IPS DF 6.9 (cell line): ENCODE measurements around the gene SCIN.
"Not testable (repeated sequence)": the region's sequence is repeated elsewhere in the genome, so short reads cannot be mapped to it uniquely, and the experiment has no call there.

Experiments
- DNase-seq: peaks from one replicate; pipeline ENCODE4 v3.0.0-alpha.2; 2013; ENCODE audit warnings: low read depth, low spot score
- H3K27ac ChIP-seq: one replicate; pipeline ENCODE4 v1.5.1; 2013; ENCODE audit warnings: low read length, control low read depth
- H3K27me3 ChIP-seq: 2 replicates; pipeline ENCODE4 v1.6.1; 2013; ENCODE audit warnings: mild to moderate bottlenecking, low read length; ENCODE audit not compliant: control insufficient read depth, insufficient read depth
- H3K36me3 ChIP-seq: 2 replicates; pipeline ENCODE4 v1.6.1; 2013; ENCODE audit warnings: low read length; ENCODE audit not compliant: control insufficient read depth, insufficient read depth
- H3K4me1 ChIP-seq: 2 replicates; pipeline ENCODE4 v1.6.1; 2013; ENCODE audit warnings: low read length; ENCODE audit not compliant: control insufficient read depth, insufficient read depth
- H3K4me3 ChIP-seq: 2 replicates; pipeline ENCODE4 v1.5.1; 2013; ENCODE audit warnings: mild to moderate bottlenecking, low read length
- H3K9me3 ChIP-seq: 2 replicates; pipeline ENCODE4 v1.6.1; 2013; ENCODE audit warnings: low read length, inconsistent platforms; ENCODE audit not compliant: control insufficient read depth, insufficient read depth
- WGBS: extraction: QIAGEN DNeasy Blood & Tissue Kit; methylation state at CpG from one replicate; pipeline ENCODE4 v1.1.7; 2013; ENCODE audit warnings: mixed read lengths, missing lambda C conversion rate; ENCODE audit not compliant: insufficient read length, insufficient coverage; 5-methylcytosine and 5-hydroxymethylcytosine counted together

Gene SCIN

DNA sequence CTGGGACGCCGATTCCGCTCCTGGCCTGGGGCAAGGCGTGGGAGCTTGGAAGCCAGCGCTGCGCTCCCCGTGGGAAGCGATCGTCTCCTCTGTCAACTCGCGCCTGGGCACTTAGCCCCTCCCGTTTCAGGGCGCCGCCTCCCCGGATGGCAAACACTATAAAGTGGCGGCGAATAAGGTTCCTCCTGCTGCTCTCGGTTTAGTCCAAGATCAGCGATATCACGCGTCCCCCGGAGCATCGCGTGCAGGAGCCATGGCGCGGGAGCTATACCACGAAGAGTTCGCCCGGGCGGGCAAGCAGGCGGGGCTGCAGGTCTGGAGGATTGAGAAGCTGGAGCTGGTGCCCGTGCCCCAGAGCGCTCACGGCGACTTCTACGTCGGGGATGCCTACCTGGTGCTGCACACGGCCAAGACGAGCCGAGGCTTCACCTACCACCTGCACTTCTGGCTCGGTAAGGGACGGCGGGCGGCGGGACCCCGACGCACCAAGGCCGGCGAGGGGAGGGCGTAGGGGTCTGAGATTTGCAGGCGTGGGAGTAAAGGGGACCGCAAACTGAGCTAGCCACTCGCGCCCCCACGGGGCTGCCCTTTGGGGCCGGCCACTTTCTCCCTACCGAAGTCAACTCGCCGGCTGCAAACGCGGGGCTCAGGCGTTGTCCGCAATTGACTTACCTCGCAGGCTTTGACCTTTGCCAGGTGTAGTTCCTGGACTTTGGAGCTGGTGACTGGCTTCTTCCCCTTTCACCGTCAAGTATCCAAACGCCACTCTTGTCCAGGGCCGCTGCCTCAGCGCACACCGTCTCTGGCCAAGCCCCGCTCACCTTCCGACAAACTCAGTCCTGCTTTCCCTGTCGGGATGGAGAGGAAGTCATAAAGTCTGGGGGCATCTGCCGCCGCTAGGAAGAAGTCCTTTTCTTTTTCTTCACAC, at the start of gene SCIN:
Gene SCIN, plus strand, starts transcription at position 187 of the 928 bp plus-strand sequence. Its CDS starts 67 bp downstream, at position 254.
- peak; percentile 22 for DNase-seq
- no peaks in the 10 kb centered on the region for H3K36me3 ChIP-seq
- peaks cover 13% of the 10 kb centered on the region; the same call in 1 of the 2 replicates for H3K27me3 ChIP-seq
- H3K9me3 ChIP-seq = no peaks in the 10 kb centered on the region
- H3K4me1 ChIP-seq = no peaks in the 10 kb centered on the region
- H3K4me3 ChIP-seq = peak within 1 kb of the TSS; percentile 45; the same call in 1 of the 2 replicates
- no CpG with 5 or more reads among the region's 74 CpGs for WGBS
- H3K27ac ChIP-seq = no peak within 1 kb of the TSS

DNA sequence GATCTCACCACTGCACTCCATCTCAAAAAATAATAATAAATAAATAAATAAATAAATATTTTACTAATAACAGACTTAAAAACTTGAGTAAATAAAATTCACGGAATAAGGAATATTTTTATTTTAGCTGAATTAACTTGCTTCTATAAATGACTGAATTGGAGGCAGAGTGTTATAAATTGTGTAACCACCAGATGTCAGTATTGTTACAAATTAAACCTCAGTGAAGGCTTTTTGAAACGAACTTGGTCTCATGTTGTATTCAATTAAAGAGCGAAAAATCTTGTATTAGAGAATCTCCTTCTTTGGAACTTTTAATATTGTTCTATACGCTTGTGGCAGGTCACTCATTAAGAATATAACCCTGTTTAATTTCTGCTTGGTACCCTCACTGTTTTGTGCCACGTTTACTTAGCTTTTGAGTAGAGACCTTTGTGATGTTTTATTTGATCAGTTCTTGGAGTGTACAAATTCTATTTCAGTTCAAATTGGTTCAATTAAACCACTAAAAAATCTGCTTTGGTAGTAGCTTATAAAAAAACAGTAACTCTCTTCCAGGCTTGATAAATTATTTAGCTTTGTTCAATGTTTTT, 45.6 kb upstream of the SCIN start:
- Histone ChIP-seq H3K27me3 (no peaks in the 10 kb centered on the region), H3K4me3 (no peak overlapping the region), H3K36me3 (no peaks in the 10 kb centered on the region), H3K4me1 (no peaks in the 10 kb centered on the region), H3K27ac (no peak overlapping the region), H3K9me3 (no peaks in the 10 kb centered on the region)
- DNase-seq = no peak
- WGBS = no CpG with 5 or more reads among the region's 5 CpGs

DNA sequence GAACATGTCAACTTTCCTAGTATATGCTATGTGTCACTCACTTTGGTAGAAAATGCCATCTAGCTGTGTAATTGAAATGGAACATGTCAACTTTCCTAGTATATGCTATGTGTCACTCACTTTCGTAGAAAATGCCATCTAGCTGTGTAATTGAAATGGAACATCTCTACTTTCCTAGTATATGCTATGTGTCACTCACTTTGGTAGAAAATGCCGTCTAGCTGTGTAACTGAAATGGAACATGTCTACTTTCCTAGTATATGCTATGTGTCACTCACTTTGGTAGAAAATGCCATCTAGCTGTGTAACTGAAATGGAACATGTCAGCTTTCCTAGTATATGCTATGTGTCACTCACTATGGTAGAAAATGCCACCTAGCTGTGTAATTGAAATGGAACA, 43.8 kb upstream of the SCIN start:
- not testable (repeated sequence) for H3K27ac ChIP-seq, H3K4me3 ChIP-seq, H3K36me3 ChIP-seq, H3K27me3 ChIP-seq, H3K4me1 ChIP-seq, H3K9me3 ChIP-seq, DNase-seq
- no CpG with 5 or more reads among the region's 2 CpGs for WGBS

DNA sequence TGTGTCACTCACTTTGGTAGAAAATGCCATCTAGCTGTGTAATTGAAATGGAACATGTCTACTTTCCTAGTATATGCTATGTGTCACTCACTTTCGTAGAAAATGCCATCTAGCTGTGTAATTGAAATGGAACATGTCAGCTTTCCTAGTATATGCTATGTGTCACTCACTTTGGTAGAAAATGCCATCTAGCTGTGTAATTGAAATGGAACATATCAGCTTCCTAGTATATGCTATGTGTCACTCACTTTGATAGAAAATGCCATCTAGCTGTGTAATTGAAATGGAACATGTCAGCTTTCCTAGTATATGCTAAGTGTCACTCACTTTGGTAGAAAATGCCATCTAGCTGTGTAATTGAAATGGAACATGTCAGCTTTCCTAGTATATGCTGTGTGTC, 42.9 kb upstream of the SCIN start:
- not testable (repeated sequence) for H3K36me3 ChIP-seq, H3K27ac ChIP-seq, DNase-seq, H3K27me3 ChIP-seq, H3K4me3 ChIP-seq, H3K9me3 ChIP-seq, H3K4me1 ChIP-seq
- no CpG with 5 or more reads among the region's 1 CpG for WGBS

DNA sequence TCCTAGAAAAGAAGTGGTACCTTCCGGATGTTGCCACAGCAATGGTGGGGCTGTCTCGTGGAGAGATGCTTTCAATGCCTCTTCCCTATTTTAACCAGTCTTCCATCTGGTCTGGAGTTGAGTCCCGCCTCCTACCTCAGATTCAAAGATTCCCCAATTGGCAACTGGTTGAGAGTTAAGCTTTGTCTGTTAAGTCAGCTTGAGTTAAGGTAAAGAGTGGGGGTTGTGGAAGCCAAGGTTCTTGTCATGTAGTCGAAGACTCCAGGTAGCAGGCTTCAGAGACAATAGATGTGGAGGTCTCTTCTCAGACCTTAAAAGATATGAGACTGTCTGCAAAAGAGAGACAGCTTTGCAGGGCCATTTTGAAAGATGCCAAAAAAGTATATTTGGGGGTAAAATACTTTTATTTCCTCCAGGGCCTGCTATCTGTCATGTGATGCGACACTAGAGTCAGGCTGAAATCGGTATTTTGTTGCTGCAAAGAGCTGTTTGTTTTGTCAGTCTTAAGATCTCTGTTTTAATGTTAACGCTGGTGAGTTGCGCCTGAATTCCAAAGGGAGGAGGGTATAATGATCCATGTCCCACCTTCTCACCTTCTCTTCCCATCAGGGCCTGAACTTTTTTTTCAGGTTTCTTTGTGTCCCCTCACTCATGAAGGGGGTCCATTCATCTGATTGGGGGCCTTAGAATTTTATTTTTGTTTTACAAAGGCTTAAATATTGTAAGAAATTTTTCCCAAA, 40.4 kb upstream of the SCIN start:
- no peak for DNase-seq
- no peaks in the 10 kb centered on the region for H3K36me3 ChIP-seq
- no peaks in the 10 kb centered on the region for H3K27me3 ChIP-seq
- H3K9me3 ChIP-seq = no peaks in the 10 kb centered on the region
- H3K27ac ChIP-seq = no peak overlapping the region
- peaks cover 2% of the 10 kb centered on the region; the same call in 1 of the 2 replicates for H3K4me1 ChIP-seq
- no CpG with 5 or more reads among the region's 8 CpGs for WGBS
- H3K4me3 ChIP-seq = no peak overlapping the region

DNA sequence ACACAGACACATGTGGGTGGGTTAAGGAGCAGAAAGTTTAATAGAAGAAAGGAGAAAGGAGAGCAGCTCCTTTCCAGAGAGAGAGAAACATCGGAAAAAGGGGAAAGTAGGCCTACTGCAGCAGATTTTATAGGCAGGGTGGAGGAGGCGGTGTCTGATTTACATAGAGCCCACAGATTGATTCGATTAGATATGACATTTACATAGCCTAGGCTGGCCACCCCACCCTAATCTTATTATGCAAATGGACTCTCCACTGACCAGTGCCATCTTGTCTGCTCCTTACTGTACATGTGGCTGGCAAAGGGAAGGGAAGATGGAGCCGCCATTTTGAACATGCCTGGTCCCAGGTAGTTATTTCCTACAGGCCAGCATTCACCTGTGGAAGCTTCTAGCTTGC, 38.7 kb upstream of the SCIN start:
- no CpG with 5 or more reads among the region's 4 CpGs for WGBS
- no peaks in the 10 kb centered on the region for H3K36me3 ChIP-seq
- no peak for DNase-seq
- peaks cover 1% of the 10 kb centered on the region; the same call in 1 of the 2 replicates for H3K9me3 ChIP-seq
- no peak overlapping the region for H3K27ac ChIP-seq
- no peak overlapping the region for H3K4me3 ChIP-seq
- peaks cover 2% of the 10 kb centered on the region; the same call in 1 of the 2 replicates for H3K4me1 ChIP-seq
- no peaks in the 10 kb centered on the region for H3K27me3 ChIP-seq

DNA sequence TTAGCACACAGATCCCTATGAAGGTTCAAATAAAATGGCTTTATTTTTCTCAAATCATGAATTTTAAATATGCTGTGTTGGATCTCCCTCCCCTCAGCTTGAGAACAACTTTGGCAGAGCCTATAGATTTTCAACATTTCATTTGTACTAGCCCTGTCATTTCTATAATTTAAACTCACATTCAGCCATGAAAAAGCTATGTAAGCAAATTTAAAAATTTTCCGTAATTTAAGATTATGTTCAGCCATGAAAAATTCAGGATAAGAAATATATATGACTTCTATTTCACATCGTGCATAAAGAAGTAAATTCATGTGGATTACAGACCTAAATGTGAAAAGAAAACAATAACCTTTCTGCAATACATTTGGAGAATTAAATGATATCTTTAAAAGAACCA, 36.5 kb upstream of the SCIN start:
- no CpG with 5 or more reads among the region's 2 CpGs for WGBS
- Histone ChIP-seq H3K27me3 (no peaks in the 10 kb centered on the region), H3K27ac (no peak overlapping the region), H3K9me3 (peaks cover 1% of the 10 kb centered on the region; the same call in 1 of the 2 replicates), H3K4me1 (peaks cover 2% of the 10 kb centered on the region; the same call in 1 of the 2 replicates), H3K36me3 (no peaks in the 10 kb centered on the region), H3K4me3 (no peak overlapping the region)
- DNase-seq = no peak

DNA sequence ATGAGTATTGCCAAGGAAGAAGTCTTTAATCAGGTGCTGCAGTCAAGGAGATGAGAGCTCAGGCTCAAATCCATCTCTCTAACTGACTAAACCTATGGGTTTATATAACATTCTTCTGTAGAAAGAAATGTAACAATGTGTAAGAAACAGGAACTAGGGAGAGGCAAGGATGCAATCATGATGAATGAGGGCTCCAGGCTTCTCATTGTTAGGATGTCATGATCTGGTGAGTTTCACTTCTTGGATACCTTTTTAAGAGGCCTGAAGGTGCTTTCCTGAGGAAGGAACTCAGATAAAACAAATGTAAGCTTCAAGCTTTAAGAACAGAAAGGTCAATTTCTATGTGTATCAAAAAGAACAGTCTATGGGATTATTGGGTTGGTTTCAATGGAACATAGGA, 30.8 kb upstream of the SCIN start:
- Histone ChIP-seq H3K4me3 (no peak overlapping the region), H3K4me1 (no peaks in the 10 kb centered on the region), H3K9me3 (peaks cover 1% of the 10 kb centered on the region; the same call in 1 of the 2 replicates), H3K36me3 (no peaks in the 10 kb centered on the region), H3K27me3 (no peaks in the 10 kb centered on the region), H3K27ac (no peak overlapping the region)
- no peak for DNase-seq

DNA sequence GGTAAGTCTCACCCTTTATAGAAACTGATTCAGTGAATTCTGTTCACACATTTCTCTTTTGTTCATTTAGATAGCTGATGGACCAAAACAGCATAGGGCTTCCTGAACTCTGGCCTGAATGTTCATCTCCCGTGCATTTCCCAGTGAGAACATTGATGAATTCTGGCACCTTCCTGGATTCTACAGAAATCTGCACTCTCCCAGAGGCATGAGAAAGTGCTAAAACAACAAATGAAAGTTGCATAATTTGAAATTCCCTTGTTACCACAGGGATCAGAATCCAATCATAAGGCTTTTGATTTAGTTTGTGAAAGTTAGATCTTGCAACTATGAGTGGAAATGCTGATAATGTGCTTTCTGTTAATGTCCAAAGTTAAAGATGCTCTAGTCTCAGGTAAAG, 29.7 kb upstream of the SCIN start:
- H3K9me3 ChIP-seq = peaks cover 1% of the 10 kb centered on the region; the same call in 1 of the 2 replicates
- H3K4me1 ChIP-seq = no peaks in the 10 kb centered on the region
- no peaks in the 10 kb centered on the region for H3K36me3 ChIP-seq
- no peak for DNase-seq
- no CpG with 5 or more reads among the region's 1 CpG for WGBS
- H3K27me3 ChIP-seq = no peaks in the 10 kb centered on the region
- H3K27ac ChIP-seq = no peak overlapping the region
- H3K4me3 ChIP-seq = no peak overlapping the region

DNA sequence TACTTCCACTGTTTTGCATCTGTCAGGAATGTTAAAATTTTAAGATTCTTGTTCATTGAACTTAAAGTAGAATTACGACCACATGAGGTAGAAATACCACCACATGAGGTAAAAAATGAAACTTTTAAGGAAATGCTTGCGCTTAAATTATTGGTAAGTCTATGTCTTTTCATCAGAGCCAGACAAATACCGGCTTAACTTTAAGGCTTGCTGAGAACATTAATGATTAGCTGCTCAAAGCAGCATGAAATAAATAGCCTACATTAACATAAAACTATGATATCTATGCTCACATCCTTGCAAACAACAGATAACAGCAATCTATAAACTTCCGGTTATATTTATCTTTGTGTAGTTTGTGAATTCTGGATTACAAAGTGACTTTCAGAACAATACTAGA, 26.9 kb upstream of the SCIN start:
- no CpG with 5 or more reads among the region's 4 CpGs for whole genome bisulfite sequencing
- DNase-seq = no peak

More for the DNA sequence above, 26.9 kb upstream of the SCIN start:
- Histone ChIP-seq H3K4me3 (no peak overlapping the region), H3K4me1 (no peaks in the 10 kb centered on the region), H3K27me3 (no peaks in the 10 kb centered on the region), H3K9me3 (no peaks in the 10 kb centered on the region), H3K27ac (no peak overlapping the region), H3K36me3 (no peaks in the 10 kb centered on the region)
